ENCODE data around the gene APPL2.

- TF ChIP-seq POLR2A (IDR thresholded peaks at IDR 0.05; ENCODE audit: low read length) (no peak), RCOR1 (IDR thresholded peaks at IDR 0.05; ENCODE audit: low read depth, low read length) (no peak), CTCF (IDR thresholded peaks at IDR 0.05) (no peak), NR3C1 (IDR thresholded peaks at IDR 0.05) (no peak), CEBPB (IDR thresholded peaks at IDR 0.05) (no peak), ZSCAN20 (CRISPR knock-in tag; IDR thresholded peaks at IDR 0.05) (no peak), RFX5 (IDR thresholded peaks at IDR 0.05) (no peak), USF2 (IDR thresholded peaks at IDR 0.05) (no peak)
Measured at GRCh38 chr12:105270671-105271255, 34.8 kb upstream of the APPL2 start.

All from A549 (cell line).